Calu3 (cell line): Measurements from ENCODE around the gene ZBTB16. TPM values are rescaled to one million over a fixed set of nuclear protein-coding genes. Genes with fewer than 3 reads are reported as not detected.

Experiments
- BruUV-seq: library from RNA; stranded (reverse); fragments of 400-500 nt; replicated peaks from 2 replicates; lab custom pipeline; 2021; lab: Mats Ljungman, UMichigan
- CTCF ChIA-PET: fragments of 300-600 bp; sonication (Branson Sonifier 250); formaldehyde crosslinking; loops from one replicate; lab custom pipeline; 2022; ENCODE audit warnings: antibody characterized with exemption; lab: Charles Lee
- DNase-seq: peaks from one replicate; pipeline ENCODE4 v3.0.0; 2022
- H3K27ac Mint-ChIP-seq: one replicate; pipeline ENCODE4 v1.8.0; 2022; ENCODE audit warnings: mixed read lengths; ENCODE audit not compliant: unreplicated experiment
- H3K27me3 Mint-ChIP-seq: one replicate; pipeline ENCODE4 v1.8.0; 2022; ENCODE audit warnings: mixed read lengths; ENCODE audit not compliant: unreplicated experiment
- H3K36me3 Mint-ChIP-seq: one replicate; pipeline ENCODE4 v1.8.0; 2022; ENCODE audit warnings: mild to moderate bottlenecking, moderate library complexity, mixed read lengths; ENCODE audit not compliant: insufficient read depth, unreplicated experiment
- H3K4me1 Mint-ChIP-seq: one replicate; pipeline ENCODE4 v1.8.0; 2022; ENCODE audit warnings: mild to moderate bottlenecking, low read depth, mixed read lengths; ENCODE audit not compliant: unreplicated experiment
- H3K4me3 Mint-ChIP-seq: one replicate; pipeline ENCODE4 v1.8.0; 2022; ENCODE audit warnings: mild to moderate bottlenecking, low read depth, moderate library complexity, mixed read lengths; ENCODE audit not compliant: unreplicated experiment
- H3K9me3 Mint-ChIP-seq: one replicate; pipeline ENCODE4 v1.8.0; 2022; ENCODE audit warnings: low read depth, mixed read lengths; ENCODE audit not compliant: unreplicated experiment
- intact Hi-C: fragments of 100-400 bp; cut with micrococcal nuclease; formaldehyde crosslinking; loops from one replicate; pipeline ENCODE4 v1.10.0; 2022; ENCODE audit not compliant: unreplicated experiment
- total RNA-seq: library from RNA; stranded (reverse); gene quantifications from 2 replicates; pipeline ENCODE4 v1.2.3, GENCODE V29; 2022
- TF ChIP-seq, protein P1 (sequence below): fragments of 200-600 bp; IDR thresholded peaks from one replicate; pipeline ENCODE4 v1.8.0; 2022; ENCODE audit warnings: antibody characterized with exemption; ENCODE audit not compliant: unreplicated experiment

Gene ZBTB16
- total RNA-seq, 1 experiment from 2014 or later, result not detected

DNA sequence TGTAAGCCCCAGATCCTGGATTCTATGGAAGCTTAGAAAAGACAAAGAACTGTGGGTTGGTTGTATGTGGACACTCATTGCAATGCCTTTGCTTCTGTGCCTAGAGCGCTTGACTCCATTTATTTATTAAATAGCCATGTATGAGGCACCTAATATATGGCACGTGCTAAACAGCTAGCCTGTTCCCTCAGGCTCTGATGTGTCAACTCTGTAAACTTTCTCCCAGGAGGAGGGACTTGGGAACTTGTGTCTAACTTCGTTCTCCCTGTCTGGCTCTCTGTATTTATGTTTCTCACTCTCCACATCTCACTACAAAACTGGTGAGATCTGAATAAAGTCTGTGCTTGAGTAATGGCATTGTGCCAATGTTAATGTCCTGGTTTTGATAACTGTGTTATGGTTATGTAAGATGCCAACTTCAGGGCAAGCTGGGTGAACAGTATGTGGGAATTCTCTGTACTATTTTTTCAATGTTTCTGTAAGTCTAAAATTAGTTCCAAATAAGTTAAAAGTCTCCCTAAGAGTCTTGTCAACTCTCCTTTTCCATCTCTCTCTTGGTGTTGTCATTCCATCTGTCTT lies 34.1 kb upstream of the ZBTB16 start:
- intact Hi-C loops, result no loop called here
- Mint-ChIP-seq H3K27ac (no peak overlapping the region), H3K9me3 (no peaks in the 10 kb centered on the region), H3K27me3 (peaks cover 76% of the 10 kb centered on the region), H3K36me3 (no peaks in the 10 kb centered on the region), H3K4me1 (no peaks in the 10 kb centered on the region), H3K4me3 (no peak overlapping the region)
- no TSS peak for BruUV-seq
- TF ChIP-seq, protein P1, sequence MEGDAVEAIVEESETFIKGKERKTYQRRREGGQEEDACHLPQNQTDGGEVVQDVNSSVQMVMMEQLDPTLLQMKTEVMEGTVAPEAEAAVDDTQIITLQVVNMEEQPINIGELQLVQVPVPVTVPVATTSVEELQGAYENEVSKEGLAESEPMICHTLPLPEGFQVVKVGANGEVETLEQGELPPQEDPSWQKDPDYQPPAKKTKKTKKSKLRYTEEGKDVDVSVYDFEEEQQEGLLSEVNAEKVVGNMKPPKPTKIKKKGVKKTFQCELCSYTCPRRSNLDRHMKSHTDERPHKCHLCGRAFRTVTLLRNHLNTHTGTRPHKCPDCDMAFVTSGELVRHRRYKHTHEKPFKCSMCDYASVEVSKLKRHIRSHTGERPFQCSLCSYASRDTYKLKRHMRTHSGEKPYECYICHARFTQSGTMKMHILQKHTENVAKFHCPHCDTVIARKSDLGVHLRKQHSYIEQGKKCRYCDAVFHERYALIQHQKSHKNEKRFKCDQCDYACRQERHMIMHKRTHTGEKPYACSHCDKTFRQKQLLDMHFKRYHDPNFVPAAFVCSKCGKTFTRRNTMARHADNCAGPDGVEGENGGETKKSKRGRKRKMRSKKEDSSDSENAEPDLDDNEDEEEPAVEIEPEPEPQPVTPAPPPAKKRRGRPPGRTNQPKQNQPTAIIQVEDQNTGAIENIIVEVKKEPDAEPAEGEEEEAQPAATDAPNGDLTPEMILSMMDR, result no peak
- no peak for DNase-seq
- CTCF ChIA-PET, result no interaction called here

DNA sequence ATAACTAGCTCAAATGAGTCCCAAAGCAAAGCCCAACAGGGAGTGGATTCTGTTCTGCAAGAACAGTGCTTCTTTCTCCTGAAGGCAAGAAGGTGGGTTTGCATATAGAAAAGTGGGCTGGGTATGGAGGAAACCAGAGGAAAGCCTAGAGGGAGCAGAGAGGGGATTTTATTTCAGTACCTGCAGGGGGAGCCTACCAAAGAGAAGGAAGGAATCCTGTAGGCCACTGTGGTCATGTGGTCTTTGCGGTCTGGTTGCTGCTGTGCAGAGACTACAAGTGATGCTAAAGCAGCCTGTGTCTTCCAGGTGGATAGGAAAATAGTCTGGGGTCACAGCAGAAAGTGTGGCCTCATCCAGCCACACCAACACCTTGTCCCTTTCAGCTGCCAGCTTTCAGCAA lies 33.2 kb upstream of the ZBTB16 start:
- no peak for DNase-seq
- no peaks in the 10 kb centered on the region for H3K9me3 Mint-ChIP-seq
- H3K36me3 Mint-ChIP-seq, result no peaks in the 10 kb centered on the region
- no TSS peak for BruUV-seq
- no peaks in the 10 kb centered on the region for H3K4me1 Mint-ChIP-seq
- H3K4me3 Mint-ChIP-seq, result no peak overlapping the region
- H3K27ac Mint-ChIP-seq, result no peak overlapping the region
- peaks cover 85% of the 10 kb centered on the region for H3K27me3 Mint-ChIP-seq
- TF ChIP-seq, protein P1, result no peak
- intact Hi-C loops, result no loop called here
- CTCF ChIA-PET, result interaction anchor here (0.6 to 0.7 kb wide), 2 partner anchors 141 to 153 kb away, joined by 3 to 4 read pairs; no protein-coding TSS in a partner anchor

DNA sequence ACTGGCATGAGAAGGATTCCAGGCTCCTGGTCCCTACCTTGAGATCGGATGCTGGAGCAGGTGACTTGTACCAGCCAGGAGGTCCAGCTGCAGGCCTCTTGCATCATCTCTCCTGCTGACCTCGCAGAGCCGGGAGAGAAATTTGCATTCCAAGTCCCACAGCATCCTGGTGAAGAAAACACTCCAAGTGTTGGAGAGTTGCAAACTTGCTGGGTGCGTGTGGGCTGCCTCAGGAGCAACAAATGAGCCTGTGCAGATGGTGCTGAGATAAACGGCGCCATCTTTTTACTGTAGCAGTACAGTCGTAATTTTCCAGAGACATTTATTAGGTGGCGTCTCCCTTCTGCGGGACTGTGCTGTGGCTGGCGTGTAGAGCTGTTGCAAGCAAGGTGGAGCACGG lies 32.1 kb upstream of the ZBTB16 start:
- peaks cover 89% of the 10 kb centered on the region for H3K27me3 Mint-ChIP-seq
- CTCF ChIA-PET, result interaction anchor here (1.1 to 1.9 kb wide), 2 partner anchors 169 to 235 kb away, joined by 3 to 5 read pairs; no protein-coding TSS in a partner anchor

GRCh38 chr11:114027926-114028325 lies 31.6 kb upstream of the ZBTB16 start:
- intact Hi-C loops, result no loop called here
- no peaks in the 10 kb centered on the region for H3K9me3 Mint-ChIP-seq
- no peaks in the 10 kb centered on the region for H3K36me3 Mint-ChIP-seq
- no peak overlapping the region for H3K4me3 Mint-ChIP-seq
- H3K4me1 Mint-ChIP-seq, result no peaks in the 10 kb centered on the region
- TF ChIP-seq, protein P1, result no peak
- peaks cover 89% of the 10 kb centered on the region for H3K27me3 Mint-ChIP-seq
- DNase-seq, result no peak
- H3K27ac Mint-ChIP-seq, result no peak overlapping the region
- no TSS peak for BruUV-seq
- CTCF ChIA-PET, result interaction anchor here (1.1 to 1.9 kb wide), 2 partner anchors 168 to 235 kb away, joined by 3 to 5 read pairs; no protein-coding TSS in a partner anchor

More for the DNA sequence above, 32.1 kb upstream of the ZBTB16 start:
- no TSS peak for BruUV-seq
- no peak for DNase-seq
- Mint-ChIP-seq H3K9me3 (no peaks in the 10 kb centered on the region), H3K36me3 (no peaks in the 10 kb centered on the region), H3K27ac (no peak overlapping the region), H3K4me3 (no peak overlapping the region), H3K4me1 (no peaks in the 10 kb centered on the region)
- TF ChIP-seq, protein P1, result no peak
- intact Hi-C loops, result no loop called here
